Measurements from ENCODE around the gene PAQR8. TPM values are rescaled to one million over a fixed set of nuclear protein-coding genes. Genes with fewer than 3 reads are reported as not detected.
A peak's percentile ranks its signal among the peaks of the same experiment; 100 is the strongest.

PAQR8 gene
- total and polyA plus RNA-seq, 2 of the 13 experiments (the other 11 are each of a cell fraction or from before 2014, with no cell fraction given): 37.7 to 50.7 TPM

- TF ChIP-seq HOXD1 (CRISPR knock-in tag; IDR thresholded peaks at IDR 0.05): peak; percentile 83
- no peak for TF ChIP-seq DZIP1 (CRISPR knock-in tag; IDR thresholded peaks at IDR 0.05)
- no peak; the same call in 1 of the 2 replicates for TF ChIP-seq ZNF550 (CRISPR knock-in tag; IDR thresholded peaks at IDR 0.05; ENCODE audit: borderline replicate concordance)
- no peak for TF ChIP-seq ZNF552 (CRISPR knock-in tag; IDR thresholded peaks at IDR 0.05; ENCODE audit: borderline replicate concordance)
- TF ChIP-seq JUN (CRISPR knock-in tag; IDR thresholded peaks at IDR 0.05): peak; percentile 75; the same call in 1 of the 2 replicates
- TF ChIP-seq ZNF224 (CRISPR knock-in tag; IDR thresholded peaks at IDR 0.05): no peak
- TF ChIP-seq TCF12 (IDR thresholded peaks at IDR 0.05): no peak
- no peak for TF ChIP-seq TCF12 (CRISPR knock-in tag; IDR thresholded peaks at IDR 0.05)
- TF ChIP-seq ZNF567 (CRISPR knock-in tag; IDR thresholded peaks at IDR 0.05; ENCODE audit: borderline replicate concordance): peak; percentile 65; the same call in 1 of the 2 replicates
- TF ChIP-seq ZNF720 (CRISPR knock-in tag; IDR thresholded peaks at IDR 0.05): 0 out of 2 replicates have a peak, but pooled peaks have one; percentile 73
- TF ChIP-seq NFATC3 (CRISPR knock-in tag; IDR thresholded peaks at IDR 0.05): no peak; the same call in 1 of the 2 replicates
- TF ChIP-seq ZNF674 (CRISPR knock-in tag; IDR thresholded peaks at IDR 0.05; ENCODE audit: low read depth): peak; percentile 27; the same call in 1 of the 2 replicates
- TF ChIP-seq ZEB1 (IDR thresholded peaks at IDR 0.05; ENCODE audit: insufficient replicate concordance, low read depth): no peak
- TF ChIP-seq ZSCAN21 (CRISPR knock-in tag; IDR thresholded peaks at IDR 0.05; ENCODE audit: borderline replicate concordance): peak; percentile 63; the same call in 1 of the 2 replicates
- no peak for TF ChIP-seq ZNF549 (CRISPR knock-in tag; IDR thresholded peaks at IDR 0.05)
- TF ChIP-seq ZNF614 (CRISPR knock-in tag; IDR thresholded peaks at IDR 0.05; ENCODE audit: borderline replicate concordance): peak; percentile 91
- peak; percentile 63; the same call in 1 of the 2 replicates for TF ChIP-seq MIER2 (CRISPR knock-in tag; IDR thresholded peaks at IDR 0.05)
- TF ChIP-seq LRRFIP1 (CRISPR knock-in tag; conservative IDR thresholded peaks at IDR 0.05): no peak
- peak; percentile 75; the same call in 1 of the 2 replicates for TF ChIP-seq SMAD9 (CRISPR knock-in tag; IDR thresholded peaks at IDR 0.05)
- TF ChIP-seq ETV5 (CRISPR knock-in tag; IDR thresholded peaks at IDR 0.05; ENCODE audit: borderline replicate concordance): peak; percentile 99
- peak; percentile 54 for TF ChIP-seq ARID5B (CRISPR knock-in tag; IDR thresholded peaks at IDR 0.05)
Measured at GRCh38 chr6:52419809-52420667, 58.1 kb downstream of the PAQR8 start, which contains the start of gene EFHC1 (continued).
